Measurements from ENCODE around the gene GJC3. TPM values are rescaled to one million over a fixed set of nuclear protein-coding genes. Genes with fewer than 3 reads are reported as not detected.

The GJC3 gene
- total RNA-seq, 1 experiment from 2014 or later = 2.3 TPM

GRCh38 chr7:99919814-99920112, 9.7 kb downstream of the GJC3 start:
- H4K8ac ChIP-seq (replicated peaks; ENCODE audit: insufficient read length, low read depth, low read length) = no peak overlapping the region
- no peak overlapping the region for H3T11ph ChIP-seq (ENCODE audit: low read length)
- H3K9me3 ChIP-seq (ENCODE audit: control insufficient read depth, low read depth, low read length) = peaks cover 8% of the 10 kb centered on the region
- no peak overlapping the region for H2BK120ac ChIP-seq (ENCODE audit: low read depth, low read length, poor library complexity, severe bottlenecking)
- no peak for TF ChIP-seq CTCF (conservative IDR thresholded peaks at IDR 0.05)
- no peak overlapping the region for H2AK5ac ChIP-seq (ENCODE audit: insufficient read length, low read length)
- H3K27me3 ChIP-seq (ENCODE audit: insufficient read depth, low read length) = no peaks in the 10 kb centered on the region
- no peaks in the 10 kb centered on the region for H4K20me1 ChIP-seq (ENCODE audit: control insufficient read depth, insufficient read depth, insufficient read length)
- H2AFZ ChIP-seq (ENCODE audit: low read length) = no peak overlapping the region
- Mint-ChIP-seq H3K4me3 (peak overlapping the region; percentile 75), H3K4me1 (0 out of 4 replicates have a peak, but pooled peaks cover 0 to 2% of the 10 kb centered on the region in 2 experiments), H3K27ac (peak overlapping the region in 2 of 3 experiments; percentile 31 to 80; a peak in 3 of 7 replicates), H3K27me3 (ENCODE audit: low read depth) (peaks cover 5% of the 10 kb centered on the region), H3K9me3 (peaks cover 25 to 26% of the 10 kb centered on the region in 2 experiments), H3K36me3 (ENCODE audit: insufficient read depth in 1 of 3, low read depth in 3 of 3) (peaks cover 19 to 30% (median 22%) of the 10 kb centered on the region in 3 experiments)
- no peaks in the 10 kb centered on the region for H3K23me2 ChIP-seq (ENCODE audit: insufficient read length, low read depth, low read length, poor library complexity, severe bottlenecking)
- H3K23ac ChIP-seq (ENCODE audit: insufficient read length, low read depth, low read length) = no peak overlapping the region
- no peaks in the 10 kb centered on the region for H3K79me1 ChIP-seq (ENCODE audit: insufficient read depth, low read depth, low read length, poor library complexity, severe bottlenecking)
- no peak overlapping the region for H3K14ac ChIP-seq (ENCODE audit: insufficient read depth, low read length)
- H3K9ac ChIP-seq (ENCODE audit: extremely low read depth, insufficient read length, low read length) = no peak overlapping the region
- H4K91ac ChIP-seq (ENCODE audit: insufficient read length, low read depth, low read length) = no peak overlapping the region
- no peak overlapping the region for H3K4ac ChIP-seq (ENCODE audit: low read depth, low read length)
- no peaks in the 10 kb centered on the region for H3K79me2 ChIP-seq (ENCODE audit: insufficient read depth, low read length)
- WGBS (ENCODE audit: extremely low coverage, insufficient read length, low lambda C conversion rate) = no CpG with 5 or more reads among the region's 4 CpGs
- H3K4me2 ChIP-seq (ENCODE audit: insufficient read depth, insufficient read length, low read length) = peak overlapping the region; percentile 30
- no peak overlapping the region for H2BK5ac ChIP-seq (ENCODE audit: insufficient read length, low read length)
- no peak overlapping the region for H3K56ac ChIP-seq (ENCODE audit: insufficient read length, low read depth, low read length)
- no peak for DNase-seq
- H2BK20ac ChIP-seq (ENCODE audit: low read depth, low read length, poor library complexity, severe bottlenecking) = no peak overlapping the region
- H3K27ac ChIP-seq (ENCODE audit: insufficient read length, low read depth, low read length) = no peak overlapping the region
- no peak overlapping the region for H3K18ac ChIP-seq (ENCODE audit: insufficient read length, low read depth, low read length)
- H4K5ac ChIP-seq (ENCODE audit: insufficient read length, low read depth, low read length) = no peak overlapping the region
- H2BK12ac ChIP-seq (ENCODE audit: insufficient read length, low read depth, low read length) = no peak overlapping the region
- no peak overlapping the region for H2BK15ac ChIP-seq (ENCODE audit: low read depth, low read length)
- H3K4me1 ChIP-seq (ENCODE audit: insufficient read depth, low read length) = no peaks in the 10 kb centered on the region
